Kidney glomerular epithelial cell (primary cell): ENCODE data around the gene MIDN.

Experiments
- DNase-seq: peaks from one replicate; lab custom pipeline; 2025; lab: John Stamatoyannopoulos, UW

Gene MIDN

GRCh38 chr19:1233115-1233667 lies 15.2 kb upstream of the MIDN start:
- DNase-seq, result no peak

- no peak for DNase-seq
Observed at GRCh38 chr19:1234051-1234954, 14.1 kb upstream of the MIDN start.

DNA sequence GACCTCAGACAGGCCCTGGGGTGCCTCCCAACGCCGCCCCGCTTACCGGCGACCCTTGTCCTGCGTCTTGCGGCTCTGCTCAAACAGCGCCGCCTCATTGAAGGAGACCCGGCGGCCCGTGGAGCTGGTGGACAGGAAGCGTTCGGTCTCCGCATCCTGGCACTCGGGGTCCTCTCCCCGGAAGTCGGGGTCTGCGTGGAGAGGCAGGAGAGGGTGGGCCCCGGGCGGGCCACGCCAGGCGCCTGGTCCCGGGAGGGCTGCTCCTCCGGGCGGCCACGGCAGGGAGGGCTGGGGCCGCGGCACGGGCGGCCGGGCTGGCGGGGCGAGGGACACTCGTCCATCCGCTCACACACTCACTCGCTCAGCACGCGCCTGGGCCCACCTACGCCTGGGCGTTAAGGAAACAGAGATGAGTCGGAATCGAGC lies 13.4 kb upstream of the MIDN start:
- DNase-seq, result no peak

DNA sequence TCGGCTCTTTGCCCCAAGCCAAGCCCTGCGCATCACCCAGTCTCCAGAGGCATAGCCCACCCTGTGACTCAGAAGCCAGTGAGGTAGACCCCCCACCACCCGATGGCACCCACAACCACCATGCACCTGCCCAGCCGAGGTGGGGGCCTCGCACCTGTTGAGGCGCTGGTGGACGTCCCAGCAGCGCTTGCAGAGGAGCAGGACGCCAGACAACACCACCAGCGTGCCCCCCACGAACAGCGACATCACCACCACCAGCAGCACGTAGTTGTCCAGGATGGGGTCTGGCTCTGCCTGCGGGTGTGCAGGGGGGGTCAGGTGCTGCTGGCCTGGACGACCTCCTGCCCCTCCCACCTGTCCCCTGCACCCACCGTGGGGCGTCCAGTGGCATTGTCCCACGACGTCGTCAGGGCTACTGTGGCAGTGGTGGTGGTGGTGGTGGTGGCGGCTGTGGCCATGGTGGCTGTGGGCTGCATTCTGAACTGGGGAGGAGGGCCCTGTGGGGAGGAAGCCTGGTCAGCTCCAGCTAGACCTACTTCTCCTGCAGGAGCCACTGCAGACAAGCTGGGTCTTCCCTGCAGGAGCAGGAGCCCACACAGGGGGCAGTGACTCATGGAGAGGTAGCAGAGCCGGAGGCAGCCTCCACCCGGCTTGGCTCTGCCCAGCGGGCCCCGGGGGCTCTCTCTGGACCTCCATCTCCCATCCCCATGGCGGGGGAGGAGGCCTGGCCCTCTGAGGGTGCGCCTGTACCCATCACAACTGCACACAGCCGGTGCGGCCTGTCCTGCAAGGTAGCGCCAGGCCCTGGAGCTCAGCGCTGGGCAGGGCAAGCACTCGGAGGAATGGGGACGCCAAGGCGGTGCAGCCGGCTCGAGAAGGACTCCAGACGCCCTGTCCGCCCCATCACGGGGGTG lies 12.5 kb upstream of the MIDN start:
- no peak for DNase-seq

GRCh38 chr19:1236576-1236975 lies 11.8 kb upstream of the MIDN start:
- no peak for DNase-seq

DNA sequence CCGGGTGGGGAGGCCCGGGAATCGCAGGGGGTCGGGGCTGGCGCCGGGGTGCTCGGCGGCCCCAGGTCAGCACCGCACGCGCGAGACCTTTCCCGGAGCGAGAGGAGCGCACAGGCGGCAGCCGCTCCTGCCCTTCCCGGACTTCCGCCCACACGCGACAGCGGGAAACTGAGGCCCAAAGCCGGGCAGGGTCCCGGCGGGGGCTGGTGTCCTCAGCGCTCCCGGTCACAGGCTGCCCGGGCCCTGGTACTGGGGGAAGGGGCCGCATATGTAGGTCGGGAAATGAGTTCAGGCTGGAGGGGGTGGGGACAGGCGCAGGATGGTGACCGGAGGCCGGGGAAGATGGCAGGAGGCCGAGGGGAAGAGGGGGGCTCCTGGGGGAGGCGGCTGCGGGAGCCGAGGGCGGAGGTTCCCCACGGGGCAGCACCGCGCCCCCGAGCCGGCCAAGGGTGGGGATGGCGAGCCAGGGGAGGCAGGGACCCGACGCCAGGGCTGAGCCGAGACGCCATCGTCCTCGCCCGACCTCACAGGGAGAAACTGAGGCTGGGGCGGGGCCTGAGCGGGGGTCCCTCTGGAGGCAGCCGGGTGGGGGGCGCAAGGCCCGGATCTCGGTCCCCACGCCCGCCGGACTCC lies 11.2 kb upstream of the MIDN start:
- no peak for DNase-seq

DNA sequence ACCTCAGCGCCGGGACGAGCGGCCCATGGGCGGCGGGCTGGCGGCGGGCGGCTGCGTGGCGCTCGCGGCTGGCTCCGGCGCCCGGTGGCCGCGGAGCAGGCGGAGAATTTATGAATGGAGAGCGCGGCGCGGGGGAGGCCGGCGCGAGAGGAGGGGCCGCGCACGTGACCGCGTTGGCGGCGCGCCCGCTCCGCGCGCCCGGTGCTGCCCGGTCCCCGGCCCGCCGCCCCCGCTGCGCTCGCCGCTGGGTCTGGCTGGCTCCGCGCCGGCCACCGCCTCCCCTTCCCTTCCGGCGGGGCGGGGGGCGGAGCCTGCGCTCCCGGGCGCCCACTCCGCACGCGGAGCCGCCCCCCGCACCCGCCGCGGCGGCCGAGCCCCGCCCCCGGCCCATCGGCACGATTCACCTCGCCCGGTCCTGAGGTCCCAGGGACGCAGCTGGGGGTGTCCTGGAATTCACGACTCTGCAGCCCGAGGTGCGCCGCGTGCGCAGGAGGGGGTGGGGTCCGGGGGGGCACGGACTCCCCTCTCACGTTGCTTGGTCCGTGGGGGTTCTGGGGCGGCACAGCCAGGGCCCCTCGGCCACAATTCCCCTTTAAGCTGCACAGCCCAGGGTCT lies 10.5 kb upstream of the MIDN start, which contains the start of gene CBARP:
TSS of gene CBARP (minus strand) at position 252 of the 615 bp plus-strand sequence. CDS start 1,905 bp downstream, outside the sequence.
- DNase-seq, result no peak

GRCh38 chr19:1238369-1239303 lies 9.7 kb upstream of the MIDN start:
- no peak for DNase-seq

- DNase-seq, result no peak
Observed at GRCh38 chr19:1239420-1239795, 9.0 kb upstream of the MIDN start.

DNA sequence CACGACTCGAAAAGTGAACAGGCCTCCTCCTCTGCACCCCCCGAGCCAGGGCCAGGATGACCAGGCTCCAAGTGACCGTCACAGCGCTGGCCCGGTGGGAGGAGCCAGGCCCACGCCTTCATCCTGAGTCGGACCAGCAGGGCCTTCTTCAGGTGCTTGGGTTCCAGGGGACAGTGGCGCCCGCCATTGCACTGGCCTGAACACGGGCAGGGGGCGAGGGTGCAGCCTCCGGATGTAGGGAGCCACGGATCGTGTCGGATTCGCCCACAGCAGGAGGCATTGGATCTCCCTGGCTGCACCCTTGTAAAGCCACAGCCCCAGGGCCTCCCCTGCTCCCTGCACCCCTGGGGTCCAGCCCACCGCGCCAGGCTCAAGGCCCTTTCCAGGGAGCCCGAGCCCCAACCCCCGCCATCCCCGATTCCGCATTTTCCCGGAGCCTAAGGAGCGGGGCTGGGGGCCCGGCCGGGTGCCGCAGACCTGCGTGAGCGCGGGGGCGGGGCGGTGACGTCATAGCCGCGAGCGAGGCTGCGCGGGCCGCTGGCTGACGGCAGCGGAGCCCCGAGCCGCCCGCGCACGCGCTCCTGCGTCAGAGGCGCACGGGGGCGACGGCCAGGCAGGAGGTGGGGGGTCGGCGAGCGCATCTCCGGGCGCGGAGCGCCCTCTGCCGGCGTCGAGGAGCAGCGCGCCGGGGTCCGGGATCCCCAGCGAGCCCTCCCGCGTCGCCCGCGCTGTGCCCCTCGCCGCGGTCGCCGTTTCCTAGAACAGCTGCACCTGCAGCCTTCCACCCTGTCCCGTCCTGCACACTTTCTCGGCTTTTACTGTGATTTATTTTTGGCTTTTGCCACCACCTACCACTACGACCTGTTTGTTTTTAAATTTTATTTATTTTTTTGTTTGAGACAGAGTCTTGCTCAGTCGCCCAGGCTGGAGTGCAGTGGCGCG lies 8.3 kb upstream of the MIDN start:
- DNase-seq, result peak; percentile 49

DNA sequence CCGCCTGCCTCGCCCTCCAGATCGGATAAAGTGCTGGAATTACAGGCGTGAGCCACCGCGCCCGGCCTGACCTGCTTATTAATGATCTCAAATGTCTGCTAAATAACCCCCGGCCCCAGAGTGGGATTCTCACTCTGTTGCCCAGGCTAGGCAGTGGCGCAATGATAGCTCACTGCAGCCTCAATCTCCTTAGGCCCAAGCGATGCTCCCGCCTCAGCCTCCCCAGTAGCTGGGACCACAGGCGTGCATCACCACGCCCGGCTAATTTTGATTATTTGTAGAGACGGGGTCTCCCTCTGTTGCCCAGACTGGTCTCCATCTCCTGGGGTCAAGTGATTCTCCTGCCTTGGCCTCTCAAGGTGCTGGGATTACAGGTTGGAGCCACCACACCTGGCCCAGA lies 7.5 kb upstream of the MIDN start:
- DNase-seq, result no peak

- peak; percentile 89 for DNase-seq
Observed at GRCh38 chr19:1241417-1242095, 6.8 kb upstream of the MIDN start, which contains the start of gene ATP5F1D. TSS of gene ATP5F1D (plus strand) at chr19:1241751. CDS start at chr19:1241851, 100 bp downstream.

GRCh38 chr19:1243768-1244692 lies 4.4 kb upstream of the MIDN start:
- DNase-seq, result peak; percentile 63

GRCh38 chr19:1244693-1245451 lies 3.5 kb upstream of the MIDN start:
- DNase-seq, result no peak

DNA sequence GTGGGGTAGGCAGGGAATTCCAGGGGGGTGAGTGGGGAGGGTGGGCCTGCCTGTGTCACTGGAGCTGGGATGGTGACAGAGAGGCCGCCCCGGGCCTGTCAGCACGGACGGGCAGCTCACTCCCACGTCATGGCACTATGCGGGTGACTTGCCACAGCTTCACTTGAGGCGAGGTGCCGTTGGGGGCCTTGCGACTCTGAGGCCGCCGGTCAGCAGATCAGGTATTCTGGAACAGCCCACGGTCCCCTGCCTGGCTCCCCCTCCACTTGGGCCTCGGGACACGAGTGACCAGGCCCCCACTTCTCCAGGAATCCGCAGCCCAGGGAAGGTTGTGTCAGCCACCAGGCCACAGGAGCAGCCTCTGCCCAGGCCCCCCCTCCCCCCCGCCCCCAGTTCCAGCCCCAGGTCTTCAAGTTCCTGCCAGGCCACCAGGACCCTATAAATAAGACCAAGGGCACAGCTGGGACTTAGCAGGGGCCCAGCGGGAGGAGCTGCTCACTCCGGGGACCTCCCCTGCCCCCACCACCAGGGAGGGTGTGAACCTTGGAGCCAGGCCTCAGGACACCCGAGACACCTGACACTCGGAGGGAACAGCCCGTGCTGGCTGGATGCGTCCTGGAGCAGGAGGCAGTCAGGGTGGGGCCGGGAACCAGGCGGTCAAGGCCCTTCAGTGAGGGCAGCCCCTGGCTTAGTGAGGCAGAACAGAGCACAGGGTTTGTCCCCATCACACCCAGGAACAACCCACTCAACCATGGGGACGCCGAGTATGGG lies 2.7 kb upstream of the MIDN start:
- DNase-seq, result no peak
